ENCODE results near the gene USE1.
A peak's percentile ranks its signal among the peaks of the same experiment; 100 is the strongest.
"Not testable (repeated sequence)": the region's sequence is repeated elsewhere in the genome, so short reads cannot be mapped to it uniquely, and the experiment has no call there.

The USE1 gene

DNA sequence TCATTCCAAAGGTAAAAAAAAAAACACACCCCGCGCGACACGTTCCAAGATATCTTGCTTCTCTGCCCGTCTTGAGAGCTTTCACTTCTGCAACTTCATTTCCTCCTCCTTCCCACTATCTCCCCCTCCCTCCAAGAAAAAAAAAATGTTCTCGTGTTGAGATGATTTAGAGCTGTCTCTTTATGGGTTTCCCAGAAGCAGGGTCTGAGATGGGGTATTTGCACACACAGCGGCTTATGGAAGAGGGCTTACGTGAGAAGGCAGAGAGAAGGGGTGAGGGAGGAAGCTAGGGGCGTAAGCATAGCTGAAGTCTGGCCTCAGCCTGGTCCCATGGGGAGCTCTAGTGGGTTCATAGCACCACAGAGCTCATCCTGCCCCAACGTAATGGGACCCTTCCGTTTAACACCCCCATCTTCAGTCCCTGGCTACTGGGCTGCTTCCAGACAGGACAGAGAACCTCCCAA is 31.3 kb upstream of the USE1 start:
- FAIRE-seq: no peak
- no peak for DNase-seq (ENCODE audit: insufficient read length, low spot score)
- TF ChIP-seq PAX5 (IDR thresholded peaks at IDR 0.05; ENCODE audit: insufficient read depth, low read length, severe bottlenecking) (no peak), SPI1 (IDR thresholded peaks at IDR 0.05; ENCODE audit: low read depth, low read length) (peak; percentile 84)

DNA sequence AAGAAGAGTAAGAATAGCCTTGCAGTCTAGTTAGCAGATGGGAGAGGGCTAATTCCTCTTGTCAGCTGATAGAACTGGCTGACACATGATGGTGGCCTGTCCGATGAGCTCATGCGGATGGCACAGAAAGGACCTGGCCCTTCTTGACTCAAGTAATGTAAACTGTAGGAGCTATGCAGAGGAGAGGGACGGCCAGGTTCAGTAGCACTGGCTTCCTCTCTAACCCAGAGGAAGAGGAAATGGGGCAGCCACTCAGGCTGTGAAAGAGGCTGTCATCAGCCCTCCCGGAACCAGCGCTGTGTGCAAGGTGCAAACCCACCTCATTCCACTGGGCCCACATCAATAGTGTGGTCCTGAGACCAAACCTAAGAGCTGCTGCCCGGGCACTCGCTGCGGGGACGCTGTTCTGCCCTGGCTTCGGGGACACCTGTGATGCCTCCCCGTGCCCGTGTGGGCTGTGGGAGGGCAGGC is 30.8 kb upstream of the USE1 start:
- DNase-seq (ENCODE audit: insufficient read length, low spot score) (no peak), FAIRE-seq (peak; percentile 43)
- TF ChIP-seq PAX5 (IDR thresholded peaks at IDR 0.05; ENCODE audit: insufficient read depth, low read length, severe bottlenecking) (no peak), POLR2A (IDR thresholded peaks at IDR 0.05; ENCODE audit: low read depth, low read length) (no peak), TAF1 (IDR thresholded peaks at IDR 0.05; ENCODE audit: low read depth, low read length) (no peak), SPI1 (IDR thresholded peaks at IDR 0.05; ENCODE audit: low read depth, low read length) (peak; percentile 47; the same call in 1 of the 2 replicates), POU2F2 (IDR thresholded peaks at IDR 0.05; ENCODE audit: low read depth, low read length) (no peak), POLR2AphosphoS5 (IDR thresholded peaks at IDR 0.05; ENCODE audit: low read depth, low read length) (0 out of 2 replicates have a peak, but pooled peaks have one; percentile 31)

DNA sequence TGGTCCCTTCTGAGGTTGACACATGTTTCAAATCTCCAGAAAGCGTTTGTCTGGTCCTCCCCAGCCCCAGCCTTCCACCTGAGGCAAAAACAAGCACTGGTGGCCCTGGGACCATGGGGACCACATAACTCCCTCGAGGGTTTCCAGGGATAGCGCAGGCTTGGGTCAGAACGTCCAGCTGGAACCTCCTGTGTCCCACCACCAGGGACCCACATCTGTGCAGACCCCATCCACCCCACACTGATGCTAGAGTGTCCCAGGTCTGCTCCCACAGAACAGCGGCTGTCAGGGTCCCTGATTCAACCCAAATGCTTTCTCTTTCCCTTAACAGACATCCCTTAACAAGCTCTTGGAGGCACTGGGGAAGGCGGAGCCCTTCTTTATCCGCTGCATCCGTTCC is 29.6 kb upstream of the USE1 start:
- no peak for DNase-seq (ENCODE audit: insufficient read length, low spot score)
- FAIRE-seq: no peak
- TF ChIP-seq POLR2AphosphoS5 (IDR thresholded peaks at IDR 0.05; ENCODE audit: low read depth, low read length) (peak; percentile 60; the same call in 1 of the 2 replicates), POU2F2 (IDR thresholded peaks at IDR 0.05; ENCODE audit: low read depth, low read length) (no peak)

DNA sequence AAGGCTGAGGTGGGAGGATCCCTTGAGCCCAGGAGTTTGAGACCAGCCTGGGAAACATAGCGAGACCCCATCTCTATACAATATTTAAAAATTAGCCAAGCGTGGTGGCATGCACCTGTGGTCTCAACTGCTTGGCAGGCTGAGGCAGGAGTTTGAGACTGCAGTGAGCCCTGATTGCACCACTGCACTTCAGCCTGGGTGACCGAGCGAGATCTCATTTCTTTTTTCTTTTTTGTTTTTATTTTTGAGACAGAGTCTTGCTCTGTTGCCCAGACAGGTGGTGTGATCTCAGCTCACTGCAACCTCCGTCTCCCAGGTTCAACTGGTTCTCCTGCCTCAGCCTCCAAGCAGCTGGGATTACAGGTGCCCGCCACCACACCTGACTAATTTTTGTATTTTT is 23.4 kb upstream of the USE1 start:
- peak; percentile 69 for FAIRE-seq

DNA sequence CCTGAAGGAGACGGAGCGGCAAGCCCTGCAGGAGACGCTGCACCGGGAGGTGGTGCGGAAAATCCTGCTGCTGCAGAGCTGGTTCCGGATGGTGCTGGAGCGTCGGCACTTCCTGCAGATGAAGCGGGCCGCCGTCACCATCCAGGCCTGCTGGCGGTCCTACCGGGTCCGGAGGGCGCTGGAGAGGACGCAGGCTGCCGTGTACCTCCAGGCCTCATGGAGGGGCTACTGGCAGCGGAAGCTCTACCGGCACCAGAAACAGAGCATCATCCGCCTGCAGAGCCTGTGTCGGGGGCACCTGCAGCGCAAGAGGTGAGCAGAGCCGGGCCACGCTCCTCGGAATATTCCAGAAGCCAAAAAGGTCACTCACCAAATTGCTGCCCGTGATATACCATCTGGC is 22.4 kb upstream of the USE1 start:
- no peak for TF ChIP-seq POLR2A (IDR thresholded peaks at IDR 0.05; ENCODE audit: low read depth, low read length)
- TF ChIP-seq POLR2AphosphoS5 (IDR thresholded peaks at IDR 0.05; ENCODE audit: low read depth, low read length): no peak
- no peak for TF ChIP-seq TAF1 (IDR thresholded peaks at IDR 0.05; ENCODE audit: low read depth, low read length)
- TF ChIP-seq PAX5 (IDR thresholded peaks at IDR 0.05; ENCODE audit: insufficient read depth, low read length, severe bottlenecking): no peak
- TF ChIP-seq SPI1 (IDR thresholded peaks at IDR 0.05; ENCODE audit: low read depth, low read length): no peak
- TF ChIP-seq POU2F2 (IDR thresholded peaks at IDR 0.05; ENCODE audit: low read depth, low read length): no peak
- no peak for FAIRE-seq

More for the DNA sequence above, 23.4 kb upstream of the USE1 start:
- DNase-seq (ENCODE audit: insufficient read length, low spot score): not testable (repeated sequence)

DNA sequence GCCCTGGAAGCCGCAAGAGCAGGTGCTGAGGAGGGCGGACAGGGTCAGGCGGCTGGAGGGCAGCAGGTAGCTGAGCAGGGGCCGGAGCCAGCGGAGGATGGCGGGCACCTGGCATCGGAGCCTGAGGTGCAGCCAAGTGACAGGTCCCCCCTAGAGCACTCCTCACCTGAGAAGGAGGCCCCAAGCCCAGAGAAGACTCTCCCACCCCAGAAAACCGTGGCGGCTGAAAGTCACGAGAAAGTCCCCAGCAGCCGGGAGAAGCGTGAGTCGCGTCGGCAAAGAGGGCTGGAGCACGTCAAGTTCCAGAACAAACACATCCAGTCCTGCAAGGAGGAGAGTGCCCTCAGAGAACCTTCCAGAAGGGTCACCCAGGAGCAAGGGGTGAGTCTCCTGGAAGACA is 20.5 kb upstream of the USE1 start:
- no peak for DNase-seq (ENCODE audit: insufficient read length, low spot score)
- no peak for FAIRE-seq
- TF ChIP-seq POU2F2 (IDR thresholded peaks at IDR 0.05; ENCODE audit: low read depth, low read length) (no peak), PAX5 (IDR thresholded peaks at IDR 0.05; ENCODE audit: insufficient read depth, low read length, severe bottlenecking) (no peak), TAF1 (IDR thresholded peaks at IDR 0.05; ENCODE audit: low read depth, low read length) (no peak), POLR2A (IDR thresholded peaks at IDR 0.05; ENCODE audit: low read depth, low read length) (no peak), SPI1 (IDR thresholded peaks at IDR 0.05; ENCODE audit: low read depth, low read length) (no peak), POLR2AphosphoS5 (IDR thresholded peaks at IDR 0.05; ENCODE audit: low read depth, low read length) (no peak)

More for the DNA sequence above, 22.4 kb upstream of the USE1 start:
- DNase-seq (ENCODE audit: insufficient read length, low spot score): no peak

DNA sequence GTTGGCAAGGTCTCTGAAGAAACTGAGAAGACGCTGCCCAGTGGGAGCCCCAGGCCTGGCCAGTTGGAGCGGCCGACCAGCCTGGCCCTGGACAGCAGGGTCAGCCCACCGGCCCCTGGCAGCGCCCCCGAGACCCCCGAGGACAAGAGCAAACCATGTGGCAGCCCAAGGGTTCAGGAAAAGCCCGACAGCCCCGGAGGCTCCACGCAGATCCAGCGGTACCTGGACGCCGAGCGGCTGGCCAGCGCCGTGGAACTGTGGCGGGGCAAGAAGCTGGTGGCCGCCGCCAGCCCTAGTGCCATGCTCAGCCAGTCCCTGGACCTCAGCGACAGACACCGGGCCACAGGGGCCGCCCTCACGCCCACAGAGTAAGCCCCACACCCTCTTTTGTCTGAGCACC is 20.1 kb upstream of the USE1 start:
- TF ChIP-seq POU2F2 (IDR thresholded peaks at IDR 0.05; ENCODE audit: low read depth, low read length) (no peak), SPI1 (IDR thresholded peaks at IDR 0.05; ENCODE audit: low read depth, low read length) (no peak), POLR2AphosphoS5 (IDR thresholded peaks at IDR 0.05; ENCODE audit: low read depth, low read length) (no peak), PAX5 (IDR thresholded peaks at IDR 0.05; ENCODE audit: insufficient read depth, low read length, severe bottlenecking) (no peak), TAF1 (IDR thresholded peaks at IDR 0.05; ENCODE audit: low read depth, low read length) (no peak), POLR2A (IDR thresholded peaks at IDR 0.05; ENCODE audit: low read depth, low read length) (no peak)
- DNase-seq (ENCODE audit: insufficient read length, low spot score) (no peak), FAIRE-seq (no peak)

DNA sequence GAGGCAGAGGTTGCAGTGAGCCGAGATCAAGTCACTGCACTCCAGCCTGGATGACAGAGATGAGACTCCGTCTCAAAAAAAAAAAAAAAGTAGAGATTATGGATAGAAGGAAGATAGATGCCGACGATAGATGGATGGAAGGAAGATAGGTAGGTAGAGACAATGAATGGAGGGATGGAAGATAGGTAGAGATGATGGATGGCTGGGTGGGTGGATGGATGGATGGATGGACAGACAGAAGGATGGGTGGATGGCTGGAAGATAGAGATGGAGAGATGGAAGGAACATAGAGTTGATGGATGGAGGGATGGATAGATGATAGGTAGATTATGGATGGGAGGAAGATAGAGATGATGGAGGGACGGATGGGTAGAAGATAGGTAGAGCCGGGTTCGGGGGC is 18.5 kb upstream of the USE1 start:
- TF ChIP-seq TAF1 (IDR thresholded peaks at IDR 0.05; ENCODE audit: low read depth, low read length): no peak
- no peak for TF ChIP-seq PAX5 (IDR thresholded peaks at IDR 0.05; ENCODE audit: insufficient read depth, low read length, severe bottlenecking)
- TF ChIP-seq POU2F2 (IDR thresholded peaks at IDR 0.05; ENCODE audit: low read depth, low read length): no peak
- no peak for TF ChIP-seq SPI1 (IDR thresholded peaks at IDR 0.05; ENCODE audit: low read depth, low read length)
- no peak for TF ChIP-seq POLR2AphosphoS5 (IDR thresholded peaks at IDR 0.05; ENCODE audit: low read depth, low read length)
- TF ChIP-seq POLR2A (IDR thresholded peaks at IDR 0.05; ENCODE audit: low read depth, low read length): no peak
- no peak for DNase-seq (ENCODE audit: insufficient read length, low spot score)
- FAIRE-seq: no peak

DNA sequence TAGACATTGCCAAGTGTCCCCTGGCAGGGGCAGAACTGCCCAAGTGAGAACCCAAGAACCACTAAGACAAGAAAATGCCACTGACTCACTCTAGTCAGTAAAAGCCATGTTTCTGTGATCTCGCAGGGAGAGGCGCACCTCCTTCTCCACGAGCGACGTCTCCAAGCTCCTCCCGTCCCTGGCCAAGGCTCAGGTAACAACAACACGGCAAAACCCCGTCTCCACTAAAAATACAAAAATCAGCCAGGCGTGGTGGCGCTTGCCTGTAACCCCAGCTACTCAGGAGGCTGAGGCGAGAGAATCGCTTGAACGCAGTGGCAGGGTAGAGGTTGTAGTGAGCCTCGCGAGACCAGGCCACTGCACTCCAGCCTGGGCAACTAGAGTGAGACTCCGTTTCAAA is 17.5 kb upstream of the USE1 start:
- TF ChIP-seq TAF1 (IDR thresholded peaks at IDR 0.05; ENCODE audit: low read depth, low read length) (no peak), SPI1 (IDR thresholded peaks at IDR 0.05; ENCODE audit: low read depth, low read length) (no peak), PAX5 (IDR thresholded peaks at IDR 0.05; ENCODE audit: insufficient read depth, low read length, severe bottlenecking) (no peak), POLR2AphosphoS5 (IDR thresholded peaks at IDR 0.05; ENCODE audit: low read depth, low read length) (no peak), POU2F2 (IDR thresholded peaks at IDR 0.05; ENCODE audit: low read depth, low read length) (no peak)
- DNase-seq (ENCODE audit: insufficient read length, low spot score): no peak
- no peak for FAIRE-seq

DNA sequence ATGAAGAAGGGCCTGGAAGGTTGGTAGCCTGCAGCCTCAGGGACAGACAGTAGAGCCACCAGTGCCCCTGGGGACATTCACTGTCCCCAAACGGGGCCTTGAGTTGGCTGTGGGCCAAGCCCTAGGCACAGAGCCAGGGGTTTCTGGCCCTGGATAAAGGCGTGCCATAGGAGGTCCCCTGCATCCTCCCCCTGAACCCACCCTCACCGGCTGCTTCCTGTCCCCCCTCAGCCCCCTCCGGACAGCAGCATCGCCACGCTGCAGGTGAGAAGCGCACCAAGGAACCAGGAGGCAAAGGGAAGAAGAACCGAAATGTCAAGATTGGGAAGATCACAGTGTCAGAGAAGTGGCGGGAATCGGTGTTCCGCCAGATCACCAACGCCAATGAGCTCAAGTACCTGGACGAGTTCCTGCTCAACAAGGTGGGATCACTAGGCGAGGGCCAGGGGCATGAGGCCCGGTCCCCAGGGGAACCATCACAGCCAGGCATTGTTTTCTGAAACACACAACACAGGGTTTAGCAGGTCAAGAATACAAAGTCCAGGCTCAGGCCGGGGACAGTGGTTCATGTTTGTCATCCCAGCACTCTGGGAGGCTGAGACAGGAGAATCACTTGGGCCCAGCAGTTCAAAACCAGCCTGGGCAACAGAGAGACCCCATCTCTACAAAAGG is 14.6 kb upstream of the USE1 start:
- TF ChIP-seq POLR2A (IDR thresholded peaks at IDR 0.05; ENCODE audit: low read depth, low read length) (no peak), POLR2AphosphoS5 (IDR thresholded peaks at IDR 0.05; ENCODE audit: low read depth, low read length) (no peak), POU2F2 (IDR thresholded peaks at IDR 0.05; ENCODE audit: low read depth, low read length) (no peak), SPI1 (IDR thresholded peaks at IDR 0.05; ENCODE audit: low read depth, low read length) (no peak), TAF1 (IDR thresholded peaks at IDR 0.05; ENCODE audit: low read depth, low read length) (no peak), PAX5 (IDR thresholded peaks at IDR 0.05; ENCODE audit: insufficient read depth, low read length, severe bottlenecking) (no peak)
- no peak for DNase-seq (ENCODE audit: insufficient read length, low spot score)
- no peak for FAIRE-seq
